Testis (tissue), 2 donors: ENCODE data around the gene CARMIL1.

ENCODE experiments used
- CTCF ChIP-seq, 3 experiments: fragments of 450-650 bp in 2 of 3; fragments of 200-600 bp in 1 of 3; sonication (generic) in 1 of 3; IDR thresholded peaks; one replicate each; pipeline ENCODE4 v1.5.1; 2016 to 2019; ENCODE audit warnings: antibody characterized with exemption in 3 of 3, mild to moderate bottlenecking in 2 of 3, moderate library complexity in 1 of 3
- POLR2A ChIP-seq: fragments of 450-650 bp; IDR thresholded peaks from one replicate; pipeline ENCODE4 v1.6.1; 2017; ENCODE audit warnings: antibody characterized with exemption, mild to moderate bottlenecking, moderate library complexity

GRCh38 chr6:25366903-25367545, 87.8 kb downstream of the CARMIL1 start:
- TF ChIP-seq CTCF (IDR thresholded peaks at IDR 0.05) (no peak), POLR2A (no peak)
